ENCODE data around the gene PBX1. TPM values are rescaled to one million over a fixed set of nuclear protein-coding genes. Genes with fewer than 3 reads are reported as not detected.

PBX1 gene
- total RNA-seq, 1 experiment from 2014 or later, result 102 TPM

DNA sequence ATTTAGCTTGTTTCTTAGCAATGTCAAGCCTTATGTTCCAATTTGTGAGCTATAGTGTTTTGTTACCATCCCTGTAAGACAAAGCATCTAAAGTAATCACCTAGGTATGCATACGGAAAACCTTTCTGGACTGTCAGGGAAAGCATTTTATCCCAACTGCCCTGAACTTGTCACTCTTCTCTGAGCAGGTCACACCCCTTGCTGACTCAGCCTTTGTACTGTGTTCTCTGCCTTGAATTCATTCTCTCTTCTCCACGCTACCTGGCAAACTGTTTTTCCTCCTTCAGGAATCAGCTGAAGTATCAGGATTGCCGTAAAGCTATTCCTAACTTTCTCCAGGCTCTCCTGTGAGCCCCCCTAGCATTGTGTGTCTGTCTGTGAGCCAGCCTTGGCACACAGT, 54.2 kb downstream of the PBX1 start:
- Mint-ChIP-seq H3K9me3 (no peaks in the 10 kb centered on the region), H3K27ac (peak overlapping the region; percentile 10; the same call in 1 of the 2 replicates), H3K4me1 (peaks cover 83% of the 10 kb centered on the region), H3K4me3 (no peak overlapping the region), H3K36me3 (no peaks in the 10 kb centered on the region), H3K27me3 (ENCODE audit: low read depth) (no peaks in the 10 kb centered on the region)
- ATAC-seq (no peak), DNase-seq (ENCODE audit: low spot score) (no peak)
- ChIA-PET CTCF (interaction anchor here (0.8 to 1.5 kb wide), 3 partner anchors 23 to 60 kb away, joined by 3 to 5 read pairs (median 5); partner anchors contain the start of gene PBX1), POLR2A (no interaction called here)
- TF ChIP-seq ZNF232 (CRISPR knock-in tag; IDR thresholded peaks at IDR 0.05), result no peak
- TF ChIP-seq ESRRA (CRISPR knock-in tag; IDR thresholded peaks at IDR 0.05; ENCODE audit: borderline replicate concordance), result no peak
- no peak for TF ChIP-seq FOXP1 (CRISPR knock-in tag; IDR thresholded peaks at IDR 0.05; ENCODE audit: borderline replicate concordance)
- TF ChIP-seq, protein P1, sequence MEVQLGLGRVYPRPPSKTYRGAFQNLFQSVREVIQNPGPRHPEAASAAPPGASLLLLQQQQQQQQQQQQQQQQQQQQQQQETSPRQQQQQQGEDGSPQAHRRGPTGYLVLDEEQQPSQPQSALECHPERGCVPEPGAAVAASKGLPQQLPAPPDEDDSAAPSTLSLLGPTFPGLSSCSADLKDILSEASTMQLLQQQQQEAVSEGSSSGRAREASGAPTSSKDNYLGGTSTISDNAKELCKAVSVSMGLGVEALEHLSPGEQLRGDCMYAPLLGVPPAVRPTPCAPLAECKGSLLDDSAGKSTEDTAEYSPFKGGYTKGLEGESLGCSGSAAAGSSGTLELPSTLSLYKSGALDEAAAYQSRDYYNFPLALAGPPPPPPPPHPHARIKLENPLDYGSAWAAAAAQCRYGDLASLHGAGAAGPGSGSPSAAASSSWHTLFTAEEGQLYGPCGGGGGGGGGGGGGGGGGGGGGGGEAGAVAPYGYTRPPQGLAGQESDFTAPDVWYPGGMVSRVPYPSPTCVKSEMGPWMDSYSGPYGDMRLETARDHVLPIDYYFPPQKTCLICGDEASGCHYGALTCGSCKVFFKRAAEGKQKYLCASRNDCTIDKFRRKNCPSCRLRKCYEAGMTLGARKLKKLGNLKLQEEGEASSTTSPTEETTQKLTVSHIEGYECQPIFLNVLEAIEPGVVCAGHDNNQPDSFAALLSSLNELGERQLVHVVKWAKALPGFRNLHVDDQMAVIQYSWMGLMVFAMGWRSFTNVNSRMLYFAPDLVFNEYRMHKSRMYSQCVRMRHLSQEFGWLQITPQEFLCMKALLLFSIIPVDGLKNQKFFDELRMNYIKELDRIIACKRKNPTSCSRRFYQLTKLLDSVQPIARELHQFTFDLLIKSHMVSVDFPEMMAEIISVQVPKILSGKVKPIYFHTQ (CRISPR knock-in tag; IDR thresholded peaks at IDR 0.05), result no peak
- no peak for TF ChIP-seq HMGA2 (CRISPR knock-in tag; IDR thresholded peaks at IDR 0.05)
- no peak for TF ChIP-seq OVOL2 (CRISPR knock-in tag; IDR thresholded peaks at IDR 0.05; ENCODE audit: borderline replicate concordance)
- TF ChIP-seq TP53 (CRISPR knock-in tag; IDR thresholded peaks at IDR 0.05), result no peak
- no peak for TF ChIP-seq RORB (CRISPR knock-in tag; IDR thresholded peaks at IDR 0.05)
- TF ChIP-seq, protein P2, sequence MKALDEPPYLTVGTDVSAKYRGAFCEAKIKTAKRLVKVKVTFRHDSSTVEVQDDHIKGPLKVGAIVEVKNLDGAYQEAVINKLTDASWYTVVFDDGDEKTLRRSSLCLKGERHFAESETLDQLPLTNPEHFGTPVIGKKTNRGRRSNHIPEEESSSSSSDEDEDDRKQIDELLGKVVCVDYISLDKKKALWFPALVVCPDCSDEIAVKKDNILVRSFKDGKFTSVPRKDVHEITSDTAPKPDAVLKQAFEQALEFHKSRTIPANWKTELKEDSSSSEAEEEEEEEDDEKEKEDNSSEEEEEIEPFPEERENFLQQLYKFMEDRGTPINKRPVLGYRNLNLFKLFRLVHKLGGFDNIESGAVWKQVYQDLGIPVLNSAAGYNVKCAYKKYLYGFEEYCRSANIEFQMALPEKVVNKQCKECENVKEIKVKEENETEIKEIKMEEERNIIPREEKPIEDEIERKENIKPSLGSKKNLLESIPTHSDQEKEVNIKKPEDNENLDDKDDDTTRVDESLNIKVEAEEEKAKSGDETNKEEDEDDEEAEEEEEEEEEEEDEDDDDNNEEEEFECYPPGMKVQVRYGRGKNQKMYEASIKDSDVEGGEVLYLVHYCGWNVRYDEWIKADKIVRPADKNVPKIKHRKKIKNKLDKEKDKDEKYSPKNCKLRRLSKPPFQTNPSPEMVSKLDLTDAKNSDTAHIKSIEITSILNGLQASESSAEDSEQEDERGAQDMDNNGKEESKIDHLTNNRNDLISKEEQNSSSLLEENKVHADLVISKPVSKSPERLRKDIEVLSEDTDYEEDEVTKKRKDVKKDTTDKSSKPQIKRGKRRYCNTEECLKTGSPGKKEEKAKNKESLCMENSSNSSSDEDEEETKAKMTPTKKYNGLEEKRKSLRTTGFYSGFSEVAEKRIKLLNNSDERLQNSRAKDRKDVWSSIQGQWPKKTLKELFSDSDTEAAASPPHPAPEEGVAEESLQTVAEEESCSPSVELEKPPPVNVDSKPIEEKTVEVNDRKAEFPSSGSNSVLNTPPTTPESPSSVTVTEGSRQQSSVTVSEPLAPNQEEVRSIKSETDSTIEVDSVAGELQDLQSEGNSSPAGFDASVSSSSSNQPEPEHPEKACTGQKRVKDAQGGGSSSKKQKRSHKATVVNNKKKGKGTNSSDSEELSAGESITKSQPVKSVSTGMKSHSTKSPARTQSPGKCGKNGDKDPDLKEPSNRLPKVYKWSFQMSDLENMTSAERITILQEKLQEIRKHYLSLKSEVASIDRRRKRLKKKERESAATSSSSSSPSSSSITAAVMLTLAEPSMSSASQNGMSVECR (CRISPR knock-in tag; IDR thresholded peaks at IDR 0.05; ENCODE audit: borderline replicate concordance), result no peak
- TF ChIP-seq, protein P3, sequence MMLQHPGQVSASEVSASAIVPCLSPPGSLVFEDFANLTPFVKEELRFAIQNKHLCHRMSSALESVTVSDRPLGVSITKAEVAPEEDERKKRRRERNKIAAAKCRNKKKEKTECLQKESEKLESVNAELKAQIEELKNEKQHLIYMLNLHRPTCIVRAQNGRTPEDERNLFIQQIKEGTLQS (CRISPR knock-in tag; conservative IDR thresholded peaks at IDR 0.05), result no peak
- no peak for TF ChIP-seq MYBL2 (CRISPR knock-in tag; IDR thresholded peaks at IDR 0.05)
- TF ChIP-seq, protein P4, sequence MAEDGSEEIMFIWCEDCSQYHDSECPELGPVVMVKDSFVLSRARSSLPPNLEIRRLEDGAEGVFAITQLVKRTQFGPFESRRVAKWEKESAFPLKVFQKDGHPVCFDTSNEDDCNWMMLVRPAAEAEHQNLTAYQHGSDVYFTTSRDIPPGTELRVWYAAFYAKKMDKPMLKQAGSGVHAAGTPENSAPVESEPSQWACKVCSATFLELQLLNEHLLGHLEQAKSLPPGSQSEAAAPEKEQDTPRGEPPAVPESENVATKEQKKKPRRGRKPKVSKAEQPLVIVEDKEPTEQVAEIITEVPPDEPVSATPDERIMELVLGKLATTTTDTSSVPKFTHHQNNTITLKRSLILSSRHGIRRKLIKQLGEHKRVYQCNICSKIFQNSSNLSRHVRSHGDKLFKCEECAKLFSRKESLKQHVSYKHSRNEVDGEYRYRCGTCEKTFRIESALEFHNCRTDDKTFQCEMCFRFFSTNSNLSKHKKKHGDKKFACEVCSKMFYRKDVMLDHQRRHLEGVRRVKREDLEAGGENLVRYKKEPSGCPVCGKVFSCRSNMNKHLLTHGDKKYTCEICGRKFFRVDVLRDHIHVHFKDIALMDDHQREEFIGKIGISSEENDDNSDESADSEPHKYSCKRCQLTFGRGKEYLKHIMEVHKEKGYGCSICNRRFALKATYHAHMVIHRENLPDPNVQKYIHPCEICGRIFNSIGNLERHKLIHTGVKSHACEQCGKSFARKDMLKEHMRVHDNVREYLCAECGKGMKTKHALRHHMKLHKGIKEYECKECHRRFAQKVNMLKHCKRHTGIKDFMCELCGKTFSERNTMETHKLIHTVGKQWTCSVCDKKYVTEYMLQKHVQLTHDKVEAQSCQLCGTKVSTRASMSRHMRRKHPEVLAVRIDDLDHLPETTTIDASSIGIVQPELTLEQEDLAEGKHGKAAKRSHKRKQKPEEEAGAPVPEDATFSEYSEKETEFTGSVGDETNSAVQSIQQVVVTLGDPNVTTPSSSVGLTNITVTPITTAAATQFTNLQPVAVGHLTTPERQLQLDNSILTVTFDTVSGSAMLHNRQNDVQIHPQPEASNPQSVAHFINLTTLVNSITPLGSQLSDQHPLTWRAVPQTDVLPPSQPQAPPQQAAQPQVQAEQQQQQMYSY (CRISPR knock-in tag; IDR thresholded peaks at IDR 0.05), result no peak
- TF ChIP-seq, protein P5, sequence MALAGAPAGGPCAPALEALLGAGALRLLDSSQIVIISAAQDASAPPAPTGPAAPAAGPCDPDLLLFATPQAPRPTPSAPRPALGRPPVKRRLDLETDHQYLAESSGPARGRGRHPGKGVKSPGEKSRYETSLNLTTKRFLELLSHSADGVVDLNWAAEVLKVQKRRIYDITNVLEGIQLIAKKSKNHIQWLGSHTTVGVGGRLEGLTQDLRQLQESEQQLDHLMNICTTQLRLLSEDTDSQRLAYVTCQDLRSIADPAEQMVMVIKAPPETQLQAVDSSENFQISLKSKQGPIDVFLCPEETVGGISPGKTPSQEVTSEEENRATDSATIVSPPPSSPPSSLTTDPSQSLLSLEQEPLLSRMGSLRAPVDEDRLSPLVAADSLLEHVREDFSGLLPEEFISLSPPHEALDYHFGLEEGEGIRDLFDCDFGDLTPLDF (CRISPR knock-in tag; IDR thresholded peaks at IDR 0.05), result no peak
- TF ChIP-seq ZNF121 (CRISPR knock-in tag; IDR thresholded peaks at IDR 0.05), result no peak
